Esophagus squamous epithelium (tissue), 5 donors: ENCODE measurements around the gene UGT1A9. TPM values are rescaled to one million over a fixed set of nuclear protein-coding genes. Genes with fewer than 3 reads are reported as not detected.
A peak's percentile ranks its signal among the peaks of the same experiment; 100 is the strongest.

Experiments used
- DNase-seq: peaks from one replicate; lab custom pipeline; 2025; lab: John Stamatoyannopoulos, UW
- H3K27ac ChIP-seq, 4 donors: fragments of 200-600 bp; sonication (generic); one replicate each; pipeline ENCODE4 v1.5.1; 2016 to 2019; ENCODE audit warnings: mild to moderate bottlenecking in 1 of 4
- H3K27me3 ChIP-seq, 4 donors: fragments of 200-600 bp; sonication (generic); 1 replicate in 3 of 4; 2 replicates in 1 of 4; pipeline versions ENCODE4 v1.5.1 to v1.6.0; 2017 to 2021; ENCODE audit warnings: antibody characterized with exemption in 1 of 4
- H3K36me3 ChIP-seq, 3 donors: fragments of 200-600 bp; sonication (generic); one replicate each; pipeline ENCODE4 v1.5.1; 2016 to 2019
- H3K4me1 ChIP-seq, 3 donors: fragments of 200-600 bp; sonication (generic); one replicate each; pipeline ENCODE4 v1.5.1; 2017 to 2019
- H3K4me3 ChIP-seq, 4 donors: fragments of 200-600 bp; sonication (generic); 1 replicate in 3 of 4; 2 replicates in 1 of 4; pipeline ENCODE4 v1.5.1; 2016 to 2019; ENCODE audit warnings: mild to moderate bottlenecking in 2 of 4, moderate library complexity in 1 of 4
- H3K9me3 ChIP-seq, 3 donors: fragments of 200-600 bp; sonication (generic); one replicate each; pipeline ENCODE4 v1.5.1; 2016 to 2019
- POLR2A ChIP-seq, 4 donors: fragments of 450-650 bp; IDR thresholded peaks; one replicate each; pipeline ENCODE4 v1.6.1; 2017; ENCODE audit warnings: antibody characterized with exemption in 4 of 4, mild to moderate bottlenecking in 4 of 4, moderate library complexity in 3 of 4
- WGBS, 2 donors: methylation state at CpG; one replicate each; pipeline ENCODE4 v1.1.5; 2018; 5-methylcytosine and 5-hydroxymethylcytosine counted together
- intact Hi-C: fragments of 100-400 bp; cut with DNase I; formaldehyde crosslinking; loops from one replicate; pipeline ENCODE4 v1.15.0; 2022
- total RNA-seq, 4 donors: library from RNA; depleted of rRNA; stranded (reverse); fragments of >200 nt; gene quantifications; one replicate each; pipeline ENCODE4 v1.1.0, GENCODE V29; 2016
- TF ChIP-seq, protein P1 (sequence below), 6 experiments: fragments of 450-650 bp in 4 of 6; fragments of 200-600 bp in 2 of 6; sonication (generic) in 2 of 6; IDR thresholded peaks; one replicate each; pipeline ENCODE4 v1.5.1; 2016 to 2019; ENCODE audit warnings: antibody characterized with exemption in 6 of 6, mild to moderate bottlenecking in 4 of 6, moderate library complexity in 4 of 6
- donor health status: DM: yes; HTN: yes; CAD: no.

Gene UGT1A9
- total RNA-seq, 4 donors from 2014 or later: 0.49 to 1.7 (median 1.2) TPM

DNA sequence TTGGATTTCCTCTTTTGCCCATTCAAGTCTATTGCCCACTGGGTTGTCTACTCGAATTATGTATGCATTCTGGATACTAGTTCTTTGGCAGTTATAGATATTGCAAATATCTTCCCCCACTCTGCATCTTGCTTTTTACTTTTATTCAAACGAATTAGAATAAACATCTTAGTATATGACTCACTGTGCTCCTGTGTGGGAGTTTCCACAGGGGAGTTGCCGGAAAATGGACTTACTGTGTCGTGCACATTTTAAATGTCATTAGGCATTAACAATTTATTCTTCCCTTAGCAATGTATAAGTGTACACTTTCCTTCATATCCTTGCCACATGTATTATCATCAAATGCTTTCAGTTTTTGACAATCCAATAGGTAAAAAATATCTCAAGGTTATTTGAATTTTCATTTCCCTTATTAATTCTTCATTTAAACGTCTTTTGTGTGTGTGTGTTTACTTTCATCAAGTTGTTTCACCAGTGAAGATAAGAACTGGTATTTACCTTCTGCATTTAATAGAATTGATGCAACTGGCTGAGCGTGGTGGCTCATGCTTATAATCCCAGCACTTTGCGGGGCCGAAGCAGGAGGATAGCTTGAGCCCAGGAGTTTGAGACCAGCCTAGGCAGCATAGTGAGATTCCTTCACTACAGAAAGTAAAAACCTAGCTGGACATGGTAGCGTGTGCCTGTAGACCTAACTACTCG lies 36.4 kb downstream of the UGT1A9 start:
- no peak for TF ChIP-seq POLR2A (IDR thresholded peaks at IDR 0.05)
- TF ChIP-seq, protein P1, sequence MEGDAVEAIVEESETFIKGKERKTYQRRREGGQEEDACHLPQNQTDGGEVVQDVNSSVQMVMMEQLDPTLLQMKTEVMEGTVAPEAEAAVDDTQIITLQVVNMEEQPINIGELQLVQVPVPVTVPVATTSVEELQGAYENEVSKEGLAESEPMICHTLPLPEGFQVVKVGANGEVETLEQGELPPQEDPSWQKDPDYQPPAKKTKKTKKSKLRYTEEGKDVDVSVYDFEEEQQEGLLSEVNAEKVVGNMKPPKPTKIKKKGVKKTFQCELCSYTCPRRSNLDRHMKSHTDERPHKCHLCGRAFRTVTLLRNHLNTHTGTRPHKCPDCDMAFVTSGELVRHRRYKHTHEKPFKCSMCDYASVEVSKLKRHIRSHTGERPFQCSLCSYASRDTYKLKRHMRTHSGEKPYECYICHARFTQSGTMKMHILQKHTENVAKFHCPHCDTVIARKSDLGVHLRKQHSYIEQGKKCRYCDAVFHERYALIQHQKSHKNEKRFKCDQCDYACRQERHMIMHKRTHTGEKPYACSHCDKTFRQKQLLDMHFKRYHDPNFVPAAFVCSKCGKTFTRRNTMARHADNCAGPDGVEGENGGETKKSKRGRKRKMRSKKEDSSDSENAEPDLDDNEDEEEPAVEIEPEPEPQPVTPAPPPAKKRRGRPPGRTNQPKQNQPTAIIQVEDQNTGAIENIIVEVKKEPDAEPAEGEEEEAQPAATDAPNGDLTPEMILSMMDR (IDR thresholded peaks at IDR 0.05): no peak
- Histone ChIP-seq H3K27me3 (no peaks in the 10 kb centered on the region), H3K4me3 (no peak overlapping the region), H3K36me3 (no peaks in the 10 kb centered on the region), H3K27ac (peak overlapping the region; percentile 58 to 87 (median 79)), H3K4me1 (peaks cover 0 to 63% (median 12%) of the 10 kb centered on the region in 3 donors), H3K9me3 (no peaks in the 10 kb centered on the region)
- 48 to 62% methylated on average over 10 of the region's 10 CpGs for WGBS, 2 donors
- intact Hi-C loops: no loop called here
- no peak for DNase-seq

DNA sequence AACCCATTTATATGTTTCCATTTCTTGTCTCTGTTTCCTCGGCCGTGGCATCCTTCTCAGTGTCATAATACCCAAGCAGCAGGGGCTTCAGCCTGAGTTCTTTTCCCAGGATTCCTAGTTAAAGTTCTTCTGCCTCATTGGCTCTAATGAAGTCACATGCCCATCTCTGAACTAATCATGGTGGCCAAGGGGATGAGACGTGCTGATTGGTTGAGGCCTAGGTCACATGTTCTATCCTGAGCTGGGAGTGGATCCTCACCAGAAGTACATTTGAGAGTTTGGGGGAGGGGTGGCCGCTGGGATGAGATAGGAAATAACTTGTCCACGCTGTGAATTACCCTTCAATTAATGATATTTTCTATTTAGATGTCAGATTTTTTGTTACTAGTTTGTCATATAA lies 37.2 kb downstream of the UGT1A9 start:
- no peak for TF ChIP-seq POLR2A (IDR thresholded peaks at IDR 0.05)
- TF ChIP-seq, protein P1 (IDR thresholded peaks at IDR 0.05): no peak
- 83 to 86% methylated on average over 5 of the region's 5 CpGs for WGBS, 2 donors
- Histone ChIP-seq H3K27ac (peak overlapping the region in 3 of 4 donors; percentile 73 to 87 (median 84)), H3K36me3 (no peaks in the 10 kb centered on the region), H3K4me1 (peaks cover 0 to 62% (median 12%) of the 10 kb centered on the region in 3 donors), H3K4me3 (no peak overlapping the region), H3K9me3 (no peaks in the 10 kb centered on the region), H3K27me3 (no peaks in the 10 kb centered on the region)
- DNase-seq: no peak
- intact Hi-C loops: no loop called here

DNA sequence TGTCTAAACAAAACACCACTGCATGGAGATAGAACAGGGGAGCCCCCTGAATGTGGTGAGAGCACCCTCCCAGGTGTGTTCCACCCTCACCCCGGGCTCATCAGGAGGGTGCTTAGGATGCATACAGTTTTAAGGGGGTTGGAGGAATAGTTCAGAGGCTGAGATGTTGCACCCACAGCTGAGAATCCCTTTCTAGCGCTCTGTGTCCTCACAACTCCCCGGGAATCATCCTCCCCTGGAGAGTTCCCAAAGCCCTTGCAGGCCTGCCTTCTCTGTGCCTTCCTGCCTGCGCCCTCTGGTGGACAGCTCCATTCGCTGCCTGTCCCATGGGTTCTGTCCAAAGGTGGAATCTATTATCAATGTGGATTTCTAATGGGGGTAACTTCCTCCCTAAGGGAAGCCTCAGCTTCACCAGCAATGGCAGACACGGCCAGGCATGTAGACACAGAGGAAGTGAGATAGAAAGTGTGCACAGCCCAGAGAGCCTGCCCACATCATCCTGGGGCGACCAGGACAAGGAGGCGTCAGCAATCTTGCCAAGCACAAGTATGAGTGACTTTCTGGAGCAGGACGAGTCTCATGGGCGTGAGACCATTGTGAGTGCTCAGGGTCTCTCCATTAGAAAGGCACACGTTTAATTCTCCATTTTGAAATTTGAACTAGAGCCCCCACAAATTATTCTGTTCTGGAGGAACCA lies 39.8 kb downstream of the UGT1A9 start:
- TF ChIP-seq POLR2A (IDR thresholded peaks at IDR 0.05): no peak
- TF ChIP-seq, protein P1 (IDR thresholded peaks at IDR 0.05): peak in 5 of 6 experiments; percentile 81 to 93 (median 86)
- Histone ChIP-seq H3K36me3 (no peaks in the 10 kb centered on the region), H3K9me3 (no peaks in the 10 kb centered on the region), H3K27me3 (no peaks in the 10 kb centered on the region), H3K4me1 (peaks cover 0 to 40% (median 12%) of the 10 kb centered on the region in 3 donors), H3K4me3 (no peak overlapping the region), H3K27ac (peak overlapping the region in 3 of 4 donors; percentile 10 to 60 (median 36))
- peak; percentile 14 for DNase-seq
- intact Hi-C loops: loop anchor here (10.0 kb wide), 1 partner anchor 237 kb away; no protein-coding TSS in a partner anchor
- 28 to 29% methylated on average over 8 to 11 of the region's 11 CpGs for WGBS, 2 donors

DNA sequence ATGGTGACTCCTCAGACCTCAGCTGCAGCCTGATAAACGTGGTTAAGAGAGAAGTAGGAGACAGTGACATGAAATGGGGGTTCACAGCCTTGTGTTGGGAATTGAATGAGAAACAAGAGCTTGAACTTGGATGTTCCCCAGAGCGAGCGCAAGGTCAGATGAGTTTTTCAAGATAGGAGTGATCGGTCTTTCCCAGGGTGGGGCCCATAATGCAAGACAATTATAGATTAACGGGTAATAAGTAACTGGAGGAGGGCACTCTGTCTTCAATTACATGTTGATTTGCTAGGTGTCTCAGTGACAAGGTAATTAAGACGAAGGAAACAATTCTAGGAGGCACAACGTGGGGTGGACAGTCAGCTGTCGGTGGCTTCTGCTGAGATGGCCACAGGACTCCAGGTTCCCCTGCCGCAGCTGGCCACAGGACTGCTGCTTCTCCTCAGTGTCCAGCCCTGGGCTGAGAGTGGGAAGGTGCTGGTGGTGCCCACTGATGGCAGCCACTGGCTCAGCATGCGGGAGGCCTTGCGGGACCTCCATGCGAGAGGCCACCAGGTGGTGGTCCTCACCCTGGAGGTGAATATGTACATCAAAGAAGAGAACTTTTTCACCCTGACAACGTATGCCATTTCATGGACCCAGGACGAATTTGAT lies 41.0 kb downstream of the UGT1A9 start, which contains the start of gene UGT1A5:
Gene UGT1A5 (plus strand): TSS at position 297 of the 651 bp plus-strand sequence. CDS start 85 bp downstream, at position 382.
- intact Hi-C loops: loop anchor here (10.0 kb wide), 1 partner anchor 238 kb away; no protein-coding TSS in a partner anchor
- Histone ChIP-seq H3K9me3 (no peaks in the 10 kb centered on the region), H3K27me3 (peaks cover 0 to 4% (median 0%) of the 10 kb centered on the region in 4 donors), H3K4me1 (peaks cover 0 to 28% (median 6%) of the 10 kb centered on the region in 3 donors), H3K4me3 (no peak within 1 kb of the TSS), H3K36me3 (no peaks in the 10 kb centered on the region), H3K27ac (peak within 1 kb of the TSS in 1 of 4 donors; percentile 60)
- DNase-seq: no peak
- TF ChIP-seq, protein P1 (IDR thresholded peaks at IDR 0.05): no peak
- TF ChIP-seq POLR2A (IDR thresholded peaks at IDR 0.05): no peak
- WGBS, 2 donors: 76 to 89% methylated on average over 9 to 14 of the region's 14 CpGs
